Measurements from ENCODE around the gene HTR1D.

GRCh38 chr1:23214640-23215039, 2.7 kb downstream of the HTR1D start:
- TF ChIP-seq CTCF (IDR thresholded peaks at IDR 0.05) (no peak), POLR2AphosphoS5 (IDR thresholded peaks at IDR 0.05; ENCODE audit: insufficient read depth in 1 of 2, low read depth in 1 of 2) (no peak), POLR2A (IDR thresholded peaks at IDR 0.05) (no peak)
